Prostate gland (tissue), 2 donors: ENCODE data around the gene CBFA2T2.
"Not testable (repeated sequence)": the region's sequence is repeated elsewhere in the genome, so short reads cannot be mapped to it uniquely, and the experiment has no call there.

Experiments
- POLR2A ChIP-seq: fragments of 450-650 bp; IDR thresholded peaks from one replicate; pipeline ENCODE4 v1.6.1; 2016; ENCODE audit warnings: antibody characterized with exemption, mild to moderate bottlenecking
- POLR2AphosphoS5 ChIP-seq: sonication (generic); formaldehyde crosslinking; IDR thresholded peaks from one replicate; pipeline ENCODE4 v1.6.1; 2017; ENCODE audit warnings: antibody characterized with exemption
- TF ChIP-seq, protein P1 (sequence below), 4 experiments: fragments of 200-600 bp in 2 of 4; fragments of 450-650 bp in 2 of 4; sonication (generic) in 2 of 4; IDR thresholded peaks; 1 replicate in 3 of 4; 2 replicates in 1 of 4; pipeline ENCODE4 v1.5.1; 2016 to 2019; ENCODE audit warnings: antibody characterized with exemption in 4 of 4, mild to moderate bottlenecking in 2 of 4, moderate library complexity in 2 of 4

DNA sequence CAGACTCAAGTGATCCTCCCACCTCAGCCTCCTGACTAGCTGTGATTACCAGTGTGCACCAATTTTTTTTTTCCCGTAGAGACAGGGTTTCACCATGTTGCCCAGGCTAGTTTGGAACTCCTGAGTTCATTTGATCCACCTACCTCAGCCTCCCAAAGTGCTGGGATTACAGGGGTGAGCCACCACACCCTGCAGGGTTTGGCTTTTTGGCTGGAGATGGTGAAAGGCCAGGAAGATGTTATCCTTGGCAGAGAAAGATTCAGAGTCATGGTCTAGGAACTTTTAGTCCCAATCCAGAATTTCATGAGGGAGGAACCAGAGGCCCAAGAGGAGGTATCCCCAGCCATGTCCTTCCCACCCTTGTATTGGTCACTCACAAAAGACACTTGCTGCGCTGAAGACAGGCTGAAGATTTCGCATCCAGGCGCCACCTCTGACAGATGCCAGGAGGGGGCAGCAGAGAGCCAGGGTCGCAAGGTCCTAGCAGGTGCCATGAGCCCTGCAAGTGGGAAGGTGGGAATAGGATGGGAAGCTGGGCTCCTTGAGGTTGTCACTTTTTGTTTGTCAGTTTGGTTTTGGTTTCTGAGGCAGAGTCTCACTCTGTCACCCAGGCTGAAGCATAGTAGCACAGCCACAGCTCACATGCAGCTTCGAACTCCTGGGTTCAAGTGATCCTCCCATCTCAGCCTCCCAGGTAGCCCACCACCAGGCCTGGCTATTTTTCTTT, 32.8 kb upstream of the CBFA2T2 start:
- TF ChIP-seq, protein P1, sequence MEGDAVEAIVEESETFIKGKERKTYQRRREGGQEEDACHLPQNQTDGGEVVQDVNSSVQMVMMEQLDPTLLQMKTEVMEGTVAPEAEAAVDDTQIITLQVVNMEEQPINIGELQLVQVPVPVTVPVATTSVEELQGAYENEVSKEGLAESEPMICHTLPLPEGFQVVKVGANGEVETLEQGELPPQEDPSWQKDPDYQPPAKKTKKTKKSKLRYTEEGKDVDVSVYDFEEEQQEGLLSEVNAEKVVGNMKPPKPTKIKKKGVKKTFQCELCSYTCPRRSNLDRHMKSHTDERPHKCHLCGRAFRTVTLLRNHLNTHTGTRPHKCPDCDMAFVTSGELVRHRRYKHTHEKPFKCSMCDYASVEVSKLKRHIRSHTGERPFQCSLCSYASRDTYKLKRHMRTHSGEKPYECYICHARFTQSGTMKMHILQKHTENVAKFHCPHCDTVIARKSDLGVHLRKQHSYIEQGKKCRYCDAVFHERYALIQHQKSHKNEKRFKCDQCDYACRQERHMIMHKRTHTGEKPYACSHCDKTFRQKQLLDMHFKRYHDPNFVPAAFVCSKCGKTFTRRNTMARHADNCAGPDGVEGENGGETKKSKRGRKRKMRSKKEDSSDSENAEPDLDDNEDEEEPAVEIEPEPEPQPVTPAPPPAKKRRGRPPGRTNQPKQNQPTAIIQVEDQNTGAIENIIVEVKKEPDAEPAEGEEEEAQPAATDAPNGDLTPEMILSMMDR (IDR thresholded peaks at IDR 0.05) = peak; percentile 87 to 97 (median 95)
- not testable (repeated sequence) for TF ChIP-seq POLR2A
- peak; percentile 75 for TF ChIP-seq POLR2AphosphoS5
